Activated CD8-positive, alpha-beta memory T cell treated with anti-CD3 and anti-CD28 coated beads for 24 hours (primary cell): ENCODE measurements around the gene HECW1.
"Not testable (repeated sequence)": the region's sequence is repeated elsewhere in the genome, so short reads cannot be mapped to it uniquely, and the experiment has no call there.

Source experiments
- DNase-seq: peaks from one replicate; pipeline ENCODE4 v3.0.0-alpha.2; 2020

The HECW1 gene

DNA sequence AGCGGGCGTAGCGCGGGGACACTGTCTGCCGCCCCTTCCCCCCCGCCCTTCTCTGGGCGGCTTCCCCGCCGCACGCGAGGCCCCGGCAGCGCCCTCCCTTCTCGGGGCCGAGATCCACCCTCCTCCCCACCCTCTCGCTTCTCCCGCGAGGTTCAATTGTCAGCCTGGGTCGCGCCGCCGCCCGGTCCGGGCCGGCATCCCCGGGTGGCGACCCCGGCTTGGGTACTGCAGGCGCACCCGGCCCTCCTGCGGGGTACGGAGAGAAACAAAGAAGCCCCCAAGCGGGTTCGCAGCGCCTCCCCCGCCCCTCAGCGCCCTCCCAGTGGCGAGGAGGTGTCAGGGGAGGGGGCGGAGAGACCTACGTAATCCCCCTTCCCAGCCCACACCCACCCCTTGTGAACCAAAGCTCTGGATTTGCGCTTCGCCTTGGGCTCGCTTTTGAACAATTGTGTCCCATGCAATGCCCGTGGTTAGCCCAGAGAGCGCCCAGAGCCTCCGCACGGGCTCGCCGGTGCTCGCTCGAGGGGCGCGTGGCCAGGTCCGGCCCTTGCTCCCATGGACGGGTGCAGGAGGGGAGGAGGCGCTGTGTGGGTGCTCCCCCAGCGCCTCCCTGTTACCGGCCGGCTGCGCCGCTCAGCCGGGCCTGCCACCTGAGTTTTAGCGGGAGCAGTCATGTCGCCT is 634 bp downstream of the HECW1 start:
- no peak for DNase-seq

DNA sequence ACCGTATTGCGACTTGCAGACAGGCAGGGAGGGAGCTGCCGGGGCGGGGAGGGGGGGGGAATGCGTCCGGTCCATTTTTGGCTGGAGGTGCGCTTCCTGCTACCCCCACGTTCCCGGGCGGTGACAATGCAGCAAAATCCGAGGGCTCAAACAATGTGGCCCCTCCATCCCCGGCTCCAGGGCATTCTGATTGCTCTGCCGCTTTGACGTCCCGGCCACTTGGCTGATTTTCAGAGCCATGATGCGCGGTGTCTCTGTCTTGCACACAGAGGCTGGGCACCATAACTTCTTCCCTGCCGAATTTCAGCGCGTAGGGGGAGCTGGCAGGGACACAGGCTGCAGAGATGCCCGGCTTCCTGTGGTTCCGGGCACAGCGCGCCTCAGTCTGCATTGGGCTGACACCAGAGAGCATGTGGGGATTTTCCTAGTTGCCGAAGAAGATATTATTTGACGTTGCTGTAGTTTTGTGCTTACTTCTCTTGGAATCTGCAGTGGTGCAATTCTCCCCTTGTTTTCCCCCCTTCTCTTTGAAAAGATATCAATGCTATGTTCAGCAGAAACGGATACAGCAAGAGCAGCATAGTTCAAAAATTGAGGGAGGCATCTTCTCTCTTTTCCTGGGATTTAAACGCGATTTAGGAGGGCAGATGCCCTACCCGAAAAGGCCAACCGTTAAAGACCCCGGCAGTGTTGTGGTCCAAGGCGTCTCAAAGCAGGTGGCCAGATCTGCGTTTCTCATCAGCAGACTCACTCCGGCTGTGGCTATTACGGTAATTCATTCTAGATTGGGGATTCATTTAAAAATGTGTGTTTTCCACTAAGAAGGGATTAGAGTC is 1.4 kb downstream of the HECW1 start:
- no peak for DNase-seq

- DNase-seq = no peak
Observed at GRCh38 chr7:43114458-43114780, 2.0 kb downstream of the HECW1 start.

DNA sequence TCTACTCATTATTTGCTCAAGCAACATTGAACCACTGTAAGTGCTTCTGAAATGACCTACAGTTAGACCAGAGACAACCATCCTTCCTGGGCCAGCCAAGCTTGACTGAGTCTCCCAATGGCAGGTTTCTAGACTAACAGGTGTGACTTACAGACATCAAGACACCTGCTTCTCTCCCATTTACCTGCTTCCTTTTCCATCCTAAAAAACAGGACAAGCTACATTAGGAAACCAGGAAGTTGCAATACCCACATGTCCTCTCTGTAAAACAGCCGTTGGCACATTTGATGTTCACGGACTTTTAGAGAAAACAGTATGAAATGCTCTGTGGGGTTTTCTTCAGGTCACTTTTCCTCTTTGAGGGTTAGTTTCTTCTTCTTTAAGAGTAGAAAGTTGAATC is 4.0 kb downstream of the HECW1 start:
- DNase-seq = no peak

DNA sequence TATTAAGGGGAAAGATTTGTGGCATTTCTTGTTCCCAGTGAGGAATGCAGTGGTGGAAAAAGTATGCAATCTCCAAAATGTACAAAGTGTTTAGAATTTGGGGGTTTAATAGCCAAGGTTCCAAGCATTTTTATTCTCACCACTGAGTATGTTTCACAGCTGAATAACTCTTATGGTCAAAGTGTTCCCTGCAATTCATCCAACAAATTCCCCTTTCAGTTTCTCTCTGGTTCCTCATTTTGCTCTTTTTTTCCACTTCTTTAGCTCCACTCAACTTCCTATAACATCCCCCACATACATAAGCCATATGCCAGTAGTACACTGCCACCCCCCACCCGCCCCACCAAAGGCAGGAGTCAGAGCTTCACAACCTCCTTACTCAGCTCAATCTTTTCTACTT is 4.6 kb downstream of the HECW1 start:
- no peak for DNase-seq

DNA sequence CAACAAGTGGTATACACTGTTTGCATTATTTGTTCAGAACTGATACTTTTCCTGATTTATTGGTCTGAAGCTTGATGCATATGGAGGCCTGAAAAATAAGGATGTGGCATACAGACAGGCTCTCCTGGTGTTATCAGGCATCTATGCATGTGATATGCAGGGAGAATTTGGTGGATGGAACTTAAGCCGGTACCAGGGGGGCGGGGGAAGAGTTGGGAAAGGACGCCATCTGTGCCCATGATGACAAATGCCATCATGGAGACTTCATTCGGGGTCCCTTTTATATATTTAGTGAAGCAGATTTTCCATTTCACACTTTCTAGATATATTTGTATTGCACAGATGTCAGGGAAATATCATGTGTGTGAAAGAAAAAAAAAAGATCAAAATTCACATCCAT is 5.4 kb downstream of the HECW1 start:
- no peak for DNase-seq

- DNase-seq = no peak
Observed at GRCh38 chr7:43118313-43118712, 5.9 kb downstream of the HECW1 start.

GRCh38 chr7:43119371-43120075 is 7.1 kb downstream of the HECW1 start:
- DNase-seq = no peak

GRCh38 chr7:43121973-43122372 is 9.5 kb downstream of the HECW1 start:
- no peak for DNase-seq

DNA sequence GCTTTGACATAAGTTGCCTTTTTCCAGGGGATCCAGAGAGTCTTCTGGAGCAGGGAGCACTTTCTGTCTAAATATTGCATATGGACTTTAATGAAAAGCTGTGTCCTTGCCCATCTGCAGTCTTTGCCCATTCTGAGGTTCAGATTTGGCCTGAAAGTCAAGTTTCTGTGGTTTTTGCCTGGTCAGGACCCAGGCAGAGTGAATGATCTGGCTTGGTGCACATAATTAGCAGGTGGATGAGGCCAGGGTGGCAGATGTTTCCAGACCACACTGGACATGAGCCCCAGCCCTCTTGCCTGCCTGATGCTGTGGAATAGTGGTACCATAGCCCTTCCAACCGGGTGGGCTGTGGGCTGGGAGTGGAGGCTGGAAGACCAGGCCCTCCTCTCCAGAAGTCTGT is 11.0 kb downstream of the HECW1 start:
- no peak for DNase-seq

DNA sequence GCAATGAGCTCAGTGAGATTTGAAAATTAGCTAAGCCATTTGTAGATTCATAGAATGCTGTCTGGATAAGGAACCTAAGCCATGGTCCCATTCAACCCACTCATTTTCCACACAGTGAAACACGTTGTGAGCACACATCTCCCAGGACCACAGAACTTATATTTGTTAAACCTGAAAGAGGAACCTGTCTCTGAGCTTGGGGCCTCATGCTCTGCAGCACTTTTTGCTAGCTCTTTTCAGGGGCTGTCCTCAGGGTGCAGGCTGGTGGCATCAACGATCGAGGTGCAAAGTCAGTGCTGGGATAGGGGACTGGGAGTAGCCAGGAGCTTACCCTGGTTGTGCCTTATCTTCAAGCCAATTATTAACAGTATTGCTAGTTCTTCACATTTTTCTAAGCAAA is 11.9 kb downstream of the HECW1 start:
- no peak for DNase-seq

GRCh38 chr7:43130347-43130746 is 17.9 kb downstream of the HECW1 start:
- DNase-seq = no peak

- no peak for DNase-seq
Observed at GRCh38 chr7:43135129-43135528, 22.7 kb downstream of the HECW1 start.

- no peak for DNase-seq
Observed at GRCh38 chr7:43136064-43136463, 23.6 kb downstream of the HECW1 start.

- not testable (repeated sequence) for DNase-seq
Observed at GRCh38 chr7:43137121-43137744, 24.8 kb downstream of the HECW1 start.

DNA sequence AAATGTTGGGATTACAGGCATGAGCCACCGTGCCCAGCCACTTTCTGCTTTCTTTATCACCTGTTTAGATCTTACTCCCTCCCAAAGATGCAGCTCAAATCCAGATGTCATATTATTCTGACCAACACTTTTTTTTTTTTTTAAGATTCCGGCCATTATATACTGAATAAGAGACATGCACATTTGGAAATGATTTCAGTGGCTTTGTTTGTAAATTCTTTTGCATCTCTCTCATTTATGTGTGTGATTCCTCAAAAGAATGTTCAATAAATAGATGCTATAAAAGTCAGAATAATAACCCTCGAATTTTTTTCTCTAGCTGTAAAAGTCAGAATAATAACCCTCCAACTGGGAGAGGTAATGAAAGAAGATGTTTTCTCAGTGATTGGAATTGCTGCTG is 25.4 kb downstream of the HECW1 start:
- no peak for DNase-seq

DNA sequence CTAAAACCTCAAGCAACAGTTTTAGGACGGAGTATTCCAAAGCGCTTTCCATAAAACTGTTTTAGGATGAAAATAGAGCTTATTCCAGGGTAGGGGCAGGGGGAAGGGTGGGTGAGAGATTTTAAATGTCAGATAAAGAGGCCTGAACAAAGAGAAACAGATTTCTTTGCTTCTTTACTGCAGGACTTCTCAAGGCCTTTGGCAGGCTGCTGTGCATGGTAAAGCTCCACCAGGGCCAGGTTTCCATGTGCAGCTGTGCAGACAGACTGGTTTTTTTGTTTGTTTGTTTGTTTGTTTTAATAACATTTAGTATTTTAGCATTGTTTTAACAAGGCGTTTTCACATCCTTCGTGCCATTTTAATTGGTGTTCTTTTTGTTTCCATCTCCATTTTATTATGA is 26.3 kb downstream of the HECW1 start:
- DNase-seq = no peak

DNA sequence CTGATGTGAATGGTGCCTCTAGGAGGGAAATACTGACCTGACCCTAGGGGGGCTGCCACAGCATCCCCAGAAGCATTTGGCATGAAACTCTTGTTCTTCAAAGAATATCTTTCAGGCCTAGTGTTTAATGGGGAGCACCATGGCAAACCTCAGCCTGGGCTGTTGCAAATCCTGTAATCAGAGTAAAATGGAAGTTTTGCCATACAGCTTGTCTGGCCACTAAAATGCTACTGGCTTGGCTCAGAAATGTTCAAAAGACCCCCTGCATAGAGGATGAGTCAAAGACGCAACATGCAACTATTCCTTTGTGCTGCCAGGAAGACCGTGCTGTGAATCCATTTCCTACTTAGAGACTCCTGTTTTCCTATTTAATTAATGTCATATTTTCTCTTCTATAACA is 26.7 kb downstream of the HECW1 start:
- DNase-seq = no peak

DNA sequence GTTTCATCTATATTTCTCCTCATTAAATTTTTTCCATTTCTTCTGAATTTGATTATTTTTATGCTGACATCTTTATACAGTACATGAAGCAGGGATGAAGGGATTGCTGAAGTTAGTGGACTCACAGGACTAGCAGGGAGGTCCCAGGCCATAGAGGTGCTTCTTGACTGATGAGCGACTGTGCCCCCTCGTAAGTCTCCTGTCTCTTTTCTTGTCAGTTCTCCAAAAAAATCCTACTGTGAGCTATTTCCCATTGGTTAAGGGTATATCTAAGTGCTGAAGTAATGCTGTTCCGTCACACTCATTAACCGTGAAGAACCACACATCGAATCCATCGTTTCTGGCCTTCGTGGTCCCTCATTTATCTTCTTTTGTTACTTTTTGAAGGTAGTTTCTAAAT is 27.7 kb downstream of the HECW1 start:
- DNase-seq = no peak

- no peak for DNase-seq
Observed at GRCh38 chr7:43141091-43141490, 28.6 kb downstream of the HECW1 start.

GRCh38 chr7:43142703-43143102 is 30.3 kb downstream of the HECW1 start:
- DNase-seq = no peak

DNA sequence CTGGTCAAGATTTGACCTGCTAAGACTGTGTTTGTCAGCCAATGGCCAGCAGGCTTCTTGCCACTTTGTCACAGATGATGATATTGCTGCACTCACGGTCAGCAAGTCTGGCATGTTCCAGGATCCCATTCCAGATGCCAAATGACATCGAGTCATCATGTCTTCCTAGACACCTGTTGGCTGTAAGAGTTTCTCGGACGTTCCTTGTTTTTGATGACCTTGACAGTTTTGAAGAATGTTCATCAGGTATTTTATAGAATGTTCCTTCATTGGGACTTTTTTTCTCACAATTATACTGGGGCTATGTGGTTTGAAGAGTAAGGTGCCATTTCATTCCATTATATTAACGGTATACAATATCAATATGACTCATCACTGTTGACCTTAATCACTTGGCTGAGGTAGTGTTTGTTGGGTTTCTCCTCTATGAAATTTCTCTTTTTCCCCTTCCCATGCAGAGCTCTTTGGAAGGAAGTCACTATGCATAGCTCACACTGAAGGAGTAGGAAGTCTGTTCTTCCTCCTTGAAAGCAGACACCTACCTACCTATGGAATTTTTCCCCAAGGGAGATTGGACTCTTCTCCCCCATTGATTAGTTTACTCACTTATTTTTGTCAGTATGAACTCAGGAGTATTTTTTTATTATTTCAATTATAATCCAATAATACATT is 31.6 kb downstream of the HECW1 start:
- DNase-seq = no peak

- DNase-seq = no peak
Observed at GRCh38 chr7:43148161-43148731, 35.8 kb downstream of the HECW1 start.
